ENCODE measurements around the gene ABCD4. TPM values are rescaled to one million over a fixed set of nuclear protein-coding genes. Genes with fewer than 3 reads are reported as not detected.

The ABCD4 gene
- total RNA-seq, 1 experiment from 2014 or later = 30.6 TPM

- peak in 1 of 2 experiments; percentile 16 for DNase-seq
- Histone ChIP-seq H3K4me1 (no peaks in the 10 kb centered on the region), H3K27me3 (peaks cover 6% of the 10 kb centered on the region; the same call in 1 of the 2 replicates), H3K4me3 (peak overlapping the region; percentile 62), H3K36me3 (no peaks in the 10 kb centered on the region), H3K9me3 (replicated peaks) (no peaks in the 10 kb centered on the region), H3K27ac (no peak overlapping the region)
Measured at GRCh38 chr14:74257941-74258763, 44.6 kb downstream of the ABCD4 start.

- Histone ChIP-seq H3K27me3 (peaks cover 6% of the 10 kb centered on the region; the same call in 1 of the 2 replicates), H3K4me1 (no peaks in the 10 kb centered on the region), H3K4me3 (peak overlapping the region; percentile 62), H3K9me3 (replicated peaks) (no peaks in the 10 kb centered on the region), H3K36me3 (no peaks in the 10 kb centered on the region), H3K27ac (no peak overlapping the region)
- peak; percentile 36 to 55 for DNase-seq
Measured at GRCh38 chr14:74257078-74257940, 45.4 kb downstream of the ABCD4 start.

GRCh38 chr14:74255281-74255680 is 47.5 kb downstream of the ABCD4 start:
- no peak overlapping the region for H3K4me3 ChIP-seq
- no peaks in the 10 kb centered on the region for H3K9me3 ChIP-seq (replicated peaks)
- H3K36me3 ChIP-seq = no peaks in the 10 kb centered on the region
- no peaks in the 10 kb centered on the region for H3K4me1 ChIP-seq
- no peak for DNase-seq
- no peak overlapping the region for H3K27ac ChIP-seq
- peaks cover 6% of the 10 kb centered on the region; the same call in 1 of the 2 replicates for H3K27me3 ChIP-seq

GRCh38 chr14:74249433-74250375 is 53.0 kb downstream of the ABCD4 start:
- no peaks in the 10 kb centered on the region for H3K4me1 ChIP-seq
- peak; percentile 45 to 50 for DNase-seq
- H3K9me3 ChIP-seq (replicated peaks) = no peaks in the 10 kb centered on the region
- H3K4me3 ChIP-seq = no peak overlapping the region
- H3K36me3 ChIP-seq = no peaks in the 10 kb centered on the region
- no peak overlapping the region; the same call in 1 of the 2 replicates for H3K27ac ChIP-seq
- no peaks in the 10 kb centered on the region for H3K27me3 ChIP-seq

GRCh38 chr14:74248017-74248416 is 54.7 kb downstream of the ABCD4 start:
- no peak overlapping the region for H3K27ac ChIP-seq
- no peaks in the 10 kb centered on the region for H3K9me3 ChIP-seq (replicated peaks)
- no peak for DNase-seq
- H3K4me3 ChIP-seq = no peak overlapping the region
- no peaks in the 10 kb centered on the region for H3K4me1 ChIP-seq
- H3K36me3 ChIP-seq = no peaks in the 10 kb centered on the region
- no peaks in the 10 kb centered on the region for H3K27me3 ChIP-seq

- Histone ChIP-seq H3K9me3 (replicated peaks) (no peaks in the 10 kb centered on the region), H3K27me3 (no peaks in the 10 kb centered on the region), H3K27ac (no peak overlapping the region), H3K4me3 (no peak overlapping the region), H3K36me3 (no peaks in the 10 kb centered on the region), H3K4me1 (no peaks in the 10 kb centered on the region)
- no peak for DNase-seq
Measured at GRCh38 chr14:74246542-74246941, 56.2 kb downstream of the ABCD4 start.

- H3K9me3 ChIP-seq (replicated peaks) = no peaks in the 10 kb centered on the region
- no peaks in the 10 kb centered on the region for H3K36me3 ChIP-seq
- DNase-seq = no peak
- no peaks in the 10 kb centered on the region for H3K4me1 ChIP-seq
- no peaks in the 10 kb centered on the region for H3K27me3 ChIP-seq
- H3K27ac ChIP-seq = no peak overlapping the region
- H3K4me3 ChIP-seq = no peak overlapping the region
Measured at GRCh38 chr14:74245292-74245691, 57.4 kb downstream of the ABCD4 start.

GRCh38 chr14:74244115-74244514 is 58.6 kb downstream of the ABCD4 start:
- H3K36me3 ChIP-seq = no peaks in the 10 kb centered on the region
- DNase-seq = no peak
- no peaks in the 10 kb centered on the region for H3K9me3 ChIP-seq (replicated peaks)
- H3K27ac ChIP-seq = no peak overlapping the region
- H3K4me1 ChIP-seq = no peaks in the 10 kb centered on the region
- H3K27me3 ChIP-seq = no peaks in the 10 kb centered on the region
- H3K4me3 ChIP-seq = no peak overlapping the region

GRCh38 chr14:74243051-74243450 is 59.7 kb downstream of the ABCD4 start:
- Histone ChIP-seq H3K27ac (no peak overlapping the region), H3K4me1 (no peaks in the 10 kb centered on the region), H3K27me3 (no peaks in the 10 kb centered on the region), H3K9me3 (replicated peaks) (no peaks in the 10 kb centered on the region), H3K4me3 (no peak overlapping the region), H3K36me3 (no peaks in the 10 kb centered on the region)
- DNase-seq = no peak

GRCh38 chr14:74242780-74243042 is 60.0 kb downstream of the ABCD4 start:
- Histone ChIP-seq H3K27me3 (no peaks in the 10 kb centered on the region), H3K4me3 (no peak overlapping the region), H3K4me1 (no peaks in the 10 kb centered on the region), H3K27ac (no peak overlapping the region), H3K9me3 (replicated peaks) (no peaks in the 10 kb centered on the region), H3K36me3 (no peaks in the 10 kb centered on the region)
- no peak for DNase-seq

- DNase-seq = no peak
Measured at GRCh38 chr14:74242021-74242779, 60.5 kb downstream of the ABCD4 start.

GRCh38 chr14:74241652-74242017 is 61.1 kb downstream of the ABCD4 start:
- Histone ChIP-seq H3K9me3 (replicated peaks) (no peaks in the 10 kb centered on the region), H3K36me3 (no peaks in the 10 kb centered on the region), H3K27ac (no peak overlapping the region), H3K4me1 (no peaks in the 10 kb centered on the region), H3K27me3 (no peaks in the 10 kb centered on the region), H3K4me3 (no peak overlapping the region)
- no peak for DNase-seq

More at GRCh38 chr14:74242021-74242779, 60.5 kb downstream of the ABCD4 start:
- no peaks in the 10 kb centered on the region for H3K27me3 ChIP-seq
- H3K27ac ChIP-seq = no peak overlapping the region
- H3K4me3 ChIP-seq = no peak overlapping the region
- H3K36me3 ChIP-seq = no peaks in the 10 kb centered on the region
- no peaks in the 10 kb centered on the region for H3K4me1 ChIP-seq
- H3K9me3 ChIP-seq (replicated peaks) = no peaks in the 10 kb centered on the region

GRCh38 chr14:74240794-74241651 is 61.7 kb downstream of the ABCD4 start:
- H3K27me3 ChIP-seq = no peaks in the 10 kb centered on the region
- no peak overlapping the region for H3K4me3 ChIP-seq
- no peak overlapping the region for H3K27ac ChIP-seq
- no peaks in the 10 kb centered on the region for H3K4me1 ChIP-seq
- H3K9me3 ChIP-seq (replicated peaks) = no peaks in the 10 kb centered on the region
- no peak for DNase-seq
- no peaks in the 10 kb centered on the region for H3K36me3 ChIP-seq
